ENCODE results near the gene MROH2B.

- TF ChIP-seq RNF2 (conservative IDR thresholded peaks at IDR 0.05; ENCODE audit: low read depth) = no peak
- TF ChIP-seq, protein P1, sequence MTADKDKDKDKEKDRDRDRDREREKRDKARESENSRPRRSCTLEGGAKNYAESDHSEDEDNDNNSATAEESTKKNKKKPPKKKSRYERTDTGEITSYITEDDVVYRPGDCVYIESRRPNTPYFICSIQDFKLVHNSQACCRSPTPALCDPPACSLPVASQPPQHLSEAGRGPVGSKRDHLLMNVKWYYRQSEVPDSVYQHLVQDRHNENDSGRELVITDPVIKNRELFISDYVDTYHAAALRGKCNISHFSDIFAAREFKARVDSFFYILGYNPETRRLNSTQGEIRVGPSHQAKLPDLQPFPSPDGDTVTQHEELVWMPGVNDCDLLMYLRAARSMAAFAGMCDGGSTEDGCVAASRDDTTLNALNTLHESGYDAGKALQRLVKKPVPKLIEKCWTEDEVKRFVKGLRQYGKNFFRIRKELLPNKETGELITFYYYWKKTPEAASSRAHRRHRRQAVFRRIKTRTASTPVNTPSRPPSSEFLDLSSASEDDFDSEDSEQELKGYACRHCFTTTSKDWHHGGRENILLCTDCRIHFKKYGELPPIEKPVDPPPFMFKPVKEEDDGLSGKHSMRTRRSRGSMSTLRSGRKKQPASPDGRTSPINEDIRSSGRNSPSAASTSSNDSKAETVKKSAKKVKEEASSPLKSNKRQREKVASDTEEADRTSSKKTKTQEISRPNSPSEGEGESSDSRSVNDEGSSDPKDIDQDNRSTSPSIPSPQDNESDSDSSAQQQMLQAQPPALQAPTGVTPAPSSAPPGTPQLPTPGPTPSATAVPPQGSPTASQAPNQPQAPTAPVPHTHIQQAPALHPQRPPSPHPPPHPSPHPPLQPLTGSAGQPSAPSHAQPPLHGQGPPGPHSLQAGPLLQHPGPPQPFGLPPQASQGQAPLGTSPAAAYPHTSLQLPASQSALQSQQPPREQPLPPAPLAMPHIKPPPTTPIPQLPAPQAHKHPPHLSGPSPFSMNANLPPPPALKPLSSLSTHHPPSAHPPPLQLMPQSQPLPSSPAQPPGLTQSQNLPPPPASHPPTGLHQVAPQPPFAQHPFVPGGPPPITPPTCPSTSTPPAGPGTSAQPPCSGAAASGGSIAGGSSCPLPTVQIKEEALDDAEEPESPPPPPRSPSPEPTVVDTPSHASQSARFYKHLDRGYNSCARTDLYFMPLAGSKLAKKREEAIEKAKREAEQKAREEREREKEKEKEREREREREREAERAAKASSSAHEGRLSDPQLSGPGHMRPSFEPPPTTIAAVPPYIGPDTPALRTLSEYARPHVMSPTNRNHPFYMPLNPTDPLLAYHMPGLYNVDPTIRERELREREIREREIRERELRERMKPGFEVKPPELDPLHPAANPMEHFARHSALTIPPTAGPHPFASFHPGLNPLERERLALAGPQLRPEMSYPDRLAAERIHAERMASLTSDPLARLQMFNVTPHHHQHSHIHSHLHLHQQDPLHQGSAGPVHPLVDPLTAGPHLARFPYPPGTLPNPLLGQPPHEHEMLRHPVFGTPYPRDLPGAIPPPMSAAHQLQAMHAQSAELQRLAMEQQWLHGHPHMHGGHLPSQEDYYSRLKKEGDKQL (CRISPR knock-in tag; IDR thresholded peaks at IDR 0.05; ENCODE audit: low read depth) = no peak
- TF ChIP-seq PRDM10 (CRISPR knock-in tag; IDR thresholded peaks at IDR 0.05; ENCODE audit: low read depth) = no peak
- TF ChIP-seq ZBTB21 (CRISPR knock-in tag; IDR thresholded peaks at IDR 0.05) = no peak
- TF ChIP-seq, protein P2, sequence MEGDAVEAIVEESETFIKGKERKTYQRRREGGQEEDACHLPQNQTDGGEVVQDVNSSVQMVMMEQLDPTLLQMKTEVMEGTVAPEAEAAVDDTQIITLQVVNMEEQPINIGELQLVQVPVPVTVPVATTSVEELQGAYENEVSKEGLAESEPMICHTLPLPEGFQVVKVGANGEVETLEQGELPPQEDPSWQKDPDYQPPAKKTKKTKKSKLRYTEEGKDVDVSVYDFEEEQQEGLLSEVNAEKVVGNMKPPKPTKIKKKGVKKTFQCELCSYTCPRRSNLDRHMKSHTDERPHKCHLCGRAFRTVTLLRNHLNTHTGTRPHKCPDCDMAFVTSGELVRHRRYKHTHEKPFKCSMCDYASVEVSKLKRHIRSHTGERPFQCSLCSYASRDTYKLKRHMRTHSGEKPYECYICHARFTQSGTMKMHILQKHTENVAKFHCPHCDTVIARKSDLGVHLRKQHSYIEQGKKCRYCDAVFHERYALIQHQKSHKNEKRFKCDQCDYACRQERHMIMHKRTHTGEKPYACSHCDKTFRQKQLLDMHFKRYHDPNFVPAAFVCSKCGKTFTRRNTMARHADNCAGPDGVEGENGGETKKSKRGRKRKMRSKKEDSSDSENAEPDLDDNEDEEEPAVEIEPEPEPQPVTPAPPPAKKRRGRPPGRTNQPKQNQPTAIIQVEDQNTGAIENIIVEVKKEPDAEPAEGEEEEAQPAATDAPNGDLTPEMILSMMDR (CRISPR knock-in tag; IDR thresholded peaks at IDR 0.05) = no peak
- TF ChIP-seq CSRNP1 (CRISPR knock-in tag; IDR thresholded peaks at IDR 0.05) = no peak
- no peak for TF ChIP-seq GABPB1 (CRISPR knock-in tag; IDR thresholded peaks at IDR 0.05)
- no peak for TF ChIP-seq NR2F1 (CRISPR knock-in tag; IDR thresholded peaks at IDR 0.05)
- TF ChIP-seq NFE2L2 (IDR thresholded peaks at IDR 0.05; ENCODE audit: low read length) = no peak
- TF ChIP-seq ZNF138 (CRISPR knock-in tag; IDR thresholded peaks at IDR 0.05; ENCODE audit: low read depth) = no peak
- TF ChIP-seq JUND (CRISPR knock-in tag; IDR thresholded peaks at IDR 0.05) = no peak
- TF ChIP-seq SUZ12 (IDR thresholded peaks at IDR 0.05; ENCODE audit: low read depth, low read length) = no peak
- no peak for TF ChIP-seq CEBPG (CRISPR knock-in tag; IDR thresholded peaks at IDR 0.05)
Observed at GRCh38 chr5:40962207-40962955, 108.8 kb downstream of the MROH2B start.

Measured in HepG2 (cell line).